CD14-positive monocyte (primary cell): ENCODE measurements around the gene APCDD1L. TPM values are rescaled to one million over a fixed set of nuclear protein-coding genes. Genes with fewer than 3 reads are reported as not detected.

Experiments
- DNase-seq, 3 donors: peaks; one replicate each; pipeline ENCODE4 v3.0.0-alpha.2; 2011 to 2022
- H2AFZ ChIP-seq: 2 replicates; pipeline ENCODE4 v1.6.0; 2012; ENCODE audit warnings: mild to moderate bottlenecking, low read depth, low read length, inconsistent platforms; ENCODE audit not compliant: insufficient read depth, poor library complexity, severe bottlenecking
- H3K27ac ChIP-seq, 2 donors: 1 replicate in 1 of 2; 2 replicates in 1 of 2; pipeline ENCODE4 v1.5.1; 2012 to 2013; ENCODE audit warnings: low read length in 2 of 2, control low read depth in 1 of 2, inconsistent platforms in 1 of 2, low read depth in 1 of 2, mild to moderate bottlenecking in 1 of 2
- H3K27me3 ChIP-seq, 2 donors: one replicate each; pipeline versions ENCODE4 v1.6.0 to v1.6.1; 2011 to 2013; ENCODE audit warnings: low read length in 2 of 2; ENCODE audit not compliant: control insufficient read depth in 2 of 2, insufficient read depth in 2 of 2
- H3K36me3 ChIP-seq, 2 donors: replicated peaks in 1 of 2; 1 replicate in 1 of 2; 2 replicates in 1 of 2; pipeline versions ENCODE4 v1.5.1 to v1.6.1; 2012 to 2013; ENCODE audit warnings: low read length in 2 of 2, control low read depth in 1 of 2, inconsistent platforms in 1 of 2, mild to moderate bottlenecking in 1 of 2; ENCODE audit not compliant: insufficient read depth in 2 of 2, control insufficient read depth in 1 of 2
- H3K4me1 ChIP-seq, 2 donors: 1 replicate in 1 of 2; 2 replicates in 1 of 2; pipeline versions ENCODE4 v1.5.1 to v1.6.1; 2012 to 2013; ENCODE audit warnings: low read length in 2 of 2, control low read depth in 1 of 2, inconsistent platforms in 1 of 2, mild to moderate bottlenecking in 1 of 2, moderate library complexity in 1 of 2; ENCODE audit not compliant: insufficient read depth in 2 of 2, control insufficient read depth in 1 of 2
- H3K4me2 ChIP-seq: replicated peaks from 2 replicates; pipeline ENCODE3; 2012; ENCODE audit warnings: low read length, moderate library complexity, mild to moderate bottlenecking; ENCODE audit not compliant: poor library complexity, severe bottlenecking; ENCODE audit errors: extremely low read depth
- H3K4me3 ChIP-seq, 3 experiments: fragments of 200-600 bp in 1 of 3; sonication (generic) in 1 of 3; replicated peaks in 1 of 3; 1 replicate in 2 of 3; 2 replicates in 1 of 3; pipeline ENCODE4 v1.5.1; 2011 to 2013; ENCODE audit warnings: low read length in 3 of 3, mild to moderate bottlenecking in 3 of 3, control low read depth in 2 of 3, low read depth in 2 of 3, inconsistent platforms in 1 of 3, moderate library complexity in 1 of 3
- H3K79me2 ChIP-seq: 2 replicates; pipeline ENCODE4 v1.6.0; 2012; ENCODE audit warnings: mild to moderate bottlenecking, control low read depth, inconsistent platforms, low read length, moderate library complexity; ENCODE audit not compliant: insufficient read depth
- H3K9ac ChIP-seq: 2 replicates; pipeline ENCODE4 v1.6.0; 2017; ENCODE audit warnings: low read length, mild to moderate bottlenecking; ENCODE audit not compliant: insufficient read depth, poor library complexity, severe bottlenecking
- H3K9me3 ChIP-seq, 2 donors: replicated peaks in 1 of 2; 1 replicate in 1 of 2; 2 replicates in 1 of 2; pipeline versions ENCODE4 v1.5.1 to v1.6.1; 2012 to 2013; ENCODE audit warnings: low read length in 2 of 2, control low read depth in 1 of 2; ENCODE audit not compliant: control insufficient read depth in 1 of 2, insufficient read depth in 1 of 2
- H4K20me1 ChIP-seq: 2 replicates; pipeline ENCODE4 v1.6.0; 2012; ENCODE audit warnings: mild to moderate bottlenecking, low read length, control low read depth, moderate library complexity; ENCODE audit not compliant: insufficient read depth
- H3K27ac Mint-ChIP-seq, 7 donors: one replicate each; pipeline ENCODE4 v1.8.0; 2020; ENCODE audit warnings: mild to moderate bottlenecking in 7 of 7, mixed read lengths in 7 of 7, moderate library complexity in 6 of 7, inconsistent platforms in 2 of 7
- H3K27me3 Mint-ChIP-seq, 3 donors: one replicate each; pipeline ENCODE4 v1.8.0; 2021 to 2022; ENCODE audit warnings: low read depth in 3 of 3, mild to moderate bottlenecking in 3 of 3, mixed read lengths in 3 of 3, moderate library complexity in 3 of 3, inconsistent platforms in 1 of 3
- H3K36me3 Mint-ChIP-seq, 2 donors: one replicate each; pipeline ENCODE4 v1.8.0; 2020; ENCODE audit warnings: mixed read lengths in 2 of 2, inconsistent platforms in 1 of 2, mild to moderate bottlenecking in 1 of 2
- H3K4me1 Mint-ChIP-seq: one replicate; pipeline ENCODE4 v1.8.0; 2020; ENCODE audit warnings: mild to moderate bottlenecking, mixed read lengths
- H3K4me3 Mint-ChIP-seq, 2 donors: one replicate each; pipeline ENCODE4 v1.8.0; 2020; ENCODE audit warnings: mild to moderate bottlenecking in 2 of 2, mixed read lengths in 2 of 2, moderate library complexity in 1 of 2
- H3K9me3 Mint-ChIP-seq, 7 donors: one replicate each; pipeline ENCODE4 v1.8.0; 2020 to 2022; ENCODE audit warnings: mixed read lengths in 7 of 7, mild to moderate bottlenecking in 6 of 7, moderate library complexity in 6 of 7, inconsistent platforms in 2 of 7
- CTCF ChIP-seq: fragments of 200-600 bp; IDR thresholded peaks from one replicate; pipeline ENCODE4 v1.8.0; 2022; ENCODE audit warnings: antibody characterized with exemption, mild to moderate bottlenecking
- WGBS: methylation state at CpG from one replicate; pipeline ENCODE4 v1.1.5; 2013; ENCODE audit warnings: missing lambda C conversion rate; ENCODE audit not compliant: insufficient coverage; 5-methylcytosine and 5-hydroxymethylcytosine counted together
- intact Hi-C, 2 donors: fragments of 100-400 bp; cut with micrococcal nuclease; formaldehyde crosslinking; loops; one replicate each; pipeline versions ENCODE4 v1.15.0 to v1.15.1; 2023
- polyA plus RNA-seq, 3 donors: library from polyadenylated mRNA; depleted of rRNA in 1 of 3; unstranded in 2 of 3; stranded (reverse) in 1 of 3; fragments of 300-500 nt in 2 of 3; fragments of >200 nt in 1 of 3; fragmentation: Illumina TruSeq in 2 of 3; gene quantifications; 1 replicate in 2 of 3; 2 replicates in 1 of 3; pipeline ENCODE4 v1.2.3, GENCODE V29; 2012 to 2021

Gene APCDD1L
- polyA plus RNA-seq, 3 donors, result not detected

- Histone ChIP-seq H3K9me3 (no peaks in the 10 kb centered on the region), H3K27me3 (no peaks in the 10 kb centered on the region), H3K27ac (no peak overlapping the region), H2AFZ (no peak overlapping the region), H3K4me1 (no peaks in the 10 kb centered on the region), H4K20me1 (no peaks in the 10 kb centered on the region), H3K79me2 (no peaks in the 10 kb centered on the region), H3K9ac (no peak overlapping the region), H3K4me2 (no peak overlapping the region), H3K36me3 (no peaks in the 10 kb centered on the region), H3K4me3 (no peak overlapping the region)
- DNase-seq, result no peak
- 93% methylated on average over 2 of the region's 5 CpGs for WGBS
- Mint-ChIP-seq H3K4me3 (no peak overlapping the region), H3K9me3 (peaks cover 0 to 14% (median 2%) of the 10 kb centered on the region in 7 donors), H3K36me3 (peaks cover 2% of the 10 kb centered on the region in 2 donors), H3K4me1 (no peaks in the 10 kb centered on the region), H3K27me3 (peaks cover 0 to 4% (median 4%) of the 10 kb centered on the region in 3 donors), H3K27ac (peak overlapping the region in 1 of 7 donors; percentile 58)
- TF ChIP-seq CTCF, result no peak
- intact Hi-C loops, result no loop called here
These were observed 56.0 kb downstream of the APCDD1L start for GRCh38 chr20:58459058-58459750.

GRCh38 chr20:58458342-58459057, 56.7 kb downstream of the APCDD1L start:
- no peaks in the 10 kb centered on the region for H3K27me3 ChIP-seq
- no peak overlapping the region for H2AFZ ChIP-seq
- H3K4me1 ChIP-seq, result no peaks in the 10 kb centered on the region
- no peak overlapping the region for H3K9ac ChIP-seq
- no peak for DNase-seq
- Mint-ChIP-seq H3K36me3 (peaks cover 2 to 5% of the 10 kb centered on the region in 2 donors), H3K27ac (no peak overlapping the region), H3K9me3 (peaks cover 0 to 17% (median 2%) of the 10 kb centered on the region in 7 donors), H3K4me1 (no peaks in the 10 kb centered on the region), H3K27me3 (peaks cover 0 to 4% (median 2%) of the 10 kb centered on the region in 3 donors), H3K4me3 (no peak overlapping the region)
- H4K20me1 ChIP-seq, result no peaks in the 10 kb centered on the region
- intact Hi-C loops, result no loop called here
- no peaks in the 10 kb centered on the region for H3K9me3 ChIP-seq
- no peaks in the 10 kb centered on the region for H3K36me3 ChIP-seq
- H3K79me2 ChIP-seq, result no peaks in the 10 kb centered on the region
- no peak overlapping the region for H3K4me3 ChIP-seq
- H3K27ac ChIP-seq, result no peak overlapping the region
- WGBS, result 82% methylated on average over 12 of the region's 16 CpGs
- no peak for TF ChIP-seq CTCF
- no peak overlapping the region for H3K4me2 ChIP-seq
